ENCODE measurements around the gene KRT10.
"Not testable (repeated sequence)": the region's sequence is repeated elsewhere in the genome, so short reads cannot be mapped to it uniquely, and the experiment has no call there.

Gene KRT10

DNA sequence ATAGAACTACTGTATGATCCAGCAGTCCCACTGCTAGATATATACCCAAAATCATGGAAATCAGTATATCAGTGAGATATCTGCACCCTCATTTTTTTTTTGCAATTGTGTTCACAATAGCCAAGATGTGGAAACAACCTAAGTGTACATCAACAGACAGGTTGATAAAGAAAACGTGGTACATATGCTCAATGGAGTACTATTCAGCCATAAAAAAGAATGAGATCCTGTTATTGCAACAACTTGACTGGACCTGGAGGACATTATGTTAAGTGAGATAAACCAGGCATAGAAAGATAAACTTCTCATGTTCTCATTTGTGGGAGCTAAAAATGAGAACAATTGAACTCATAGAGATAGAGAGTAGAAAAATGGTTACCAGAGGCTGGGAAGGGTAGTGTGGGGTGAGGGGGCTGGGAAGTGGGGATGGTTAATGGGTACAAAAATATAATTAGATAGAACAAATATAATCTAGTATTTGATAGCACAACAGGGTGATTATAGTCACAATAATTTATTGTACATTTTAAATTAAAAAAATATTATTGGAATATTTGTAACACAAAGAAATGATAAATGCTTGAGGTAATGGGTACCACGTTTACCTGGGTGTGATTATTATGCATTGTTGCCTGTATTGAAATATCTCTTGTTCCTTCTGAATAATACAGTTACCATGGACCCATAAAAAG lies 7.8 kb upstream of the KRT10 start:
- DNase-seq = no peak

DNA sequence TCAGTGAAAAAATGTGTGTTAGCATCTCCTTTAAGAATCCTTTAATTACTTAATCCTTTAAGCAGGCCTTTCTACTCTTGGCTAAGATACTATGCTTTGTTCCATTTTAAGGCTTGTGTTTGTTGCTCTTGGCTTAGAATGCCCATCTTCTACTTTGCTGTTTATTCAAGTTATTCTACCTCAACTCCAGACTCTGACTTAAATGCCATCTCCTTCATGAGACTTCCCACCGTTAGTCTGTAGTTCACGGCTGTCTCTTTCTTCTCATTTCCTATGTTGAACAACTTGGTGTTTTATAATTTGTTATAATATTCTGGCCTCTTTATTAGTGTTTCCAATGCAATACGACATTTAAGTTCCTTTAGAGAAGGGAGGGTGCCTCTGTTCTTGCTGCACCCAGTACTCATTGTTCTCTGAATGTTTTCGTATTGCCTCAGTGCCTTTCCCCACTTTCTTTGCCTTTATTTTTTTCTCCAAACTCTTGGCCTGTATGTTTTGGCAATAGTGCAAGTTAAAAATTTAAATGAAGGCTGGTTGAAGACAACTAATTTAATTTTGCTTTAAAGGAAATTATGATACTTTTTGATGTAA lies 6.1 kb upstream of the KRT10 start:
- DNase-seq = no peak

DNA sequence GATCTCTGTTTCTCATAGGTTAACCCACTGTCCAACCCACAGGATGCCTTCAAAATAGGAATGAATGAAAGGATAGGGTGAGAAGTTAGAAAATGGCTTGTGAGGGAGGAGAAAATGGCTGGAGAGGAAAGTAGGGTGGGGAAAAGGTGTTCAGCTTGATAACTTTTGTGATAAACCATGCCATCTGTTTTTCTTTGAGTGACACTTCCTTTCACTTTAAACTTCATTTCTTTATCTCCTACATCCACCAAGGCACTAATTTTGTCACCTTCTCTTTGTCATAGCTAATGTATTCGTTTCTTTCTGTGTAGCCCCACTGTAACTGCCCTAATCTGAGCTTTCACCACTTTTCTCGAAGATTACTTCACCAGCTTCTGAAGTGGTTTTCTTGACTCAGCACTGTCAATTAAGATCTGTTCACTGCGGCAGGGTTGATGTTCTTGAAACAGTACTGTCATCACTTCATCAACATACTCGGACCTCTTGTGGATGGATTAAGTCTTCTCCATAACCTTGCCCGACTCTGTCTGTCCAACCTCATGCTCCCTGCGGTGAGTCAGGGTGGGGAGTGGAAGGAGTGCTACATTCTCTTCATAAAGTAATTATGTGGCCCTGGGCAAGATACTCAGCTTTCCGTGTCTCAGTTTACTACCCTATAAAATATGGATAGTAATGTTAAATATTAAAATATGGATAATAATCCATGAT lies 5.5 kb upstream of the KRT10 start:
- DNase-seq = no peak

DNA sequence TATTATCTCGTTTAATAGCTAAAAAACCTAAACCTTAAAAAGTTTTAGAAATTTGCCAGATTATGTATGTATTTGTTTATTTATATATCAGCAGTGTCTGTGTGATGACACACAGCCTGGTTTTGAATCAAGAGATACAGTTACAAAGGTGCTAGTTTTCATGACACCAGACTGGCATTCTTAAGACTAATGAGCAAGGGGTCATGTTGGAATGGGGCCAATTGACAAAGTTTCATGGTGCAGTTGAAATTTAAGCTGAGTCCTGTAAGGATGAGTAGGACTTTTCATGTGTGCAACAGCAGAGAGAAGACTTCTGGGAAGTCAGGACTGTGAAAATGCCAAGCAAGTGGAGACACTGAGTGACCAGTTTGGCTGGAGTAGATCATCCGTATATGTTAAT lies 3.2 kb upstream of the KRT10 start:
- DNase-seq = no peak

DNA sequence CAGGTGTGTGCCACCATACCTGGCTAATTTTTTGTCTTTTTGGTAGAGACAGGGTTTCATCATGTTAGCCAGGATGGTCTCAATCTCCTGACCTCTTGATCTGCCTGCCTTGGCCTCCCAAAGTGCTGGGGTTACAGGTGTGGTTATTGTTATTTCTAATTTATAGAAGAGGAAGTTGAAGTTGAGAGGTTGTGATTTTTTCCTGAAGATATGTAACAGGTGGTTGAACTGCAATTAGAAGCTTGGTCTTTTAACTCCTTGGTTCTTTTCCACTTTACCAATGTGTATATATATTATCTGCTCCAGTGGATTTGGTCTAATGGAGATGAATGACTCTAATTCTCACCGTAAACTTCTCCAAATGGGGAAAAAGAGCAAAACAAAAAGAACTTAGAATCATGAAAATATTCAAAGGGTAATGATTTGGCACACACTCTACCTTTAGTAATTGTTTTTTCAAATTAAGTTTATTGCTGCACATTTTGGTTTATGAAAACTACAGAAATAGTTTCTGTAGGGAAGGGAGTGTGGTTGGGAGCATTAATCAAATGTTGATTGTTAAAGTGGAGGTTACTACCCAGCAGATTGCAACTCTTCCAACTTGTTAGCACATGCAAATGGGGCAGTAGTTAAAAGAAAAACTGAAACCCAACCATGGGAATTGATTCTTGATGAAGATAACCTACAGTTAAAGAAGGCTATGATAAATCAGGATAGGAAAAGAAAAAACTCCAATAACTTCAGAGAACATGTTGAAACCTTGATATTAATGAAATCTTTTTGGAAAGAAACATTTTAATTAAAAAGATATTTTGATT lies 1.8 kb upstream of the KRT10 start:
- DNase-seq = no peak

DNA sequence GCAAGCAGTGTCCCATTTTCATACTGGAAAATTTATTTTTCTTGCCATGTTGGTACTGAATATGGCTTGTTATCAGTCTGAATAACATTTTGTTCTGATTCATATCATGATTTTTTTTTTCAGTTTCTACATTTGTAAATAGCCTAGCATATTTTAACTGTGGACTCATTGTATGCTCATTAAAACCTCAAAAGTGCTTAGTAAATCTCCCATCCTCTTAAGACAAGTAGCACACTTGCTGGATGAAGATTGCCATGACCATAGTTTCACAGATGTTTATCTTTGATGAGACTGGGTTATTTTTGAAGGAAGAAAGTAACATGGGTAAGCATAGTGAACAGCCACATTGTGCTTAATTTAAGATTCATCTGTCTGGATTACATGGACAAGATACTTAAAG lies 878 bp downstream of the KRT10 start:
- DNase-seq = no peak

DNA sequence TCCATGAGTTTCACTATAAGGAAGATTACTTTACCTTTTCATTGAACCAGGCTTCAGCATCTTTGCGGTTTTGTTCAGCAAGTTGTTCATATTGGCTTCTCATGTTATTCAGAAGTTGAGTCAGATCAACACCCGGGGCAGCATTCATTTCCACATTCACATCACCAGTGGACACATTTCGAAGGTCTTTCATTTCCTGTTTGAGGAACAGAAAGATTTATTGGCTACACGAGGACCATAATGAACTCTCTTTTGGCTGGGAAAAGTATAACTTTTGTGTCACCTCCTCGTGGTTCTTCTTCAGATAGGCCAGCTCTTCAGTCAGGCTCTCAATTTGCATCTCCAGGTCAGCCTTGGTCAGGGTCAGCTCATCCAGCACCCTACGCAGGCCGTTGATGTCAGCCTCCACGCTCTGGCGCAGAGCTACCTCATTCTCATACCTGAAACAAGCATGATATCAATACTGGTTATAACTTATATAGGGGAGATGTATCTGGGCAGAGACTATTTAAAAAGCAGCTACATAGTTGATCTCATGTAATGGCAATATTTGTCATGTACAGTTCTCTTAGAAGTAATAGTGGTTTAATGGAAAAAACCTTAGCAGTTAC lies 2.1 kb downstream of the KRT10 start:
- DNase-seq = no peak

DNA sequence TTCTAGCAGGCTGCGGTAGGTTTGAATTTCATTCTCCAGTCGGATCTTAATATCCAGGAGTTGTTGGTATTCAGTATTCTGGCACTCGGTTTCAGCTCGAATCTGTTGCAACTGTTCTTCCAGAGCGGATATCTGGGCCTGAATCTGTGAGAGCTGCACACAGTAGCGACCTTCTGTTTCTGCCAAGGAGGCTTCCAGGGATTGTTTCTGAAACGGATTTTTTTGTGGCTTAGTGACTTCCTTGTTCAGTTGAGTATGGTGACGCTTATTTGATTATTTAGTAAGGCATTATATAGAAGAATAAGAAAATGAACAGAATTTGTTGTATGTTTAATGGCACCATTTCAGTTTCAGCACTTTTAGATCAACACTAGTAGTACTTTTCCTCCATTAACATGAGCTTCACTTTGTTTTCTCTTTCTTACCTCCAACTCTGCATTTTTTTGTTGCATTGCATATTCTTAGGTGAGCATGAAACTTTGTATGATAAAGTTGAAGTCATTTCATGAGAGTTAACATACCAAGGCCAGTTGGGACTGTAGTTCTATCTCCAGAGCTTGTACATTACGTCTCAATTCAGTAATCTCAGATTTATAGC lies 2.8 kb downstream of the KRT10 start:
- DNase-seq = no peak

DNA sequence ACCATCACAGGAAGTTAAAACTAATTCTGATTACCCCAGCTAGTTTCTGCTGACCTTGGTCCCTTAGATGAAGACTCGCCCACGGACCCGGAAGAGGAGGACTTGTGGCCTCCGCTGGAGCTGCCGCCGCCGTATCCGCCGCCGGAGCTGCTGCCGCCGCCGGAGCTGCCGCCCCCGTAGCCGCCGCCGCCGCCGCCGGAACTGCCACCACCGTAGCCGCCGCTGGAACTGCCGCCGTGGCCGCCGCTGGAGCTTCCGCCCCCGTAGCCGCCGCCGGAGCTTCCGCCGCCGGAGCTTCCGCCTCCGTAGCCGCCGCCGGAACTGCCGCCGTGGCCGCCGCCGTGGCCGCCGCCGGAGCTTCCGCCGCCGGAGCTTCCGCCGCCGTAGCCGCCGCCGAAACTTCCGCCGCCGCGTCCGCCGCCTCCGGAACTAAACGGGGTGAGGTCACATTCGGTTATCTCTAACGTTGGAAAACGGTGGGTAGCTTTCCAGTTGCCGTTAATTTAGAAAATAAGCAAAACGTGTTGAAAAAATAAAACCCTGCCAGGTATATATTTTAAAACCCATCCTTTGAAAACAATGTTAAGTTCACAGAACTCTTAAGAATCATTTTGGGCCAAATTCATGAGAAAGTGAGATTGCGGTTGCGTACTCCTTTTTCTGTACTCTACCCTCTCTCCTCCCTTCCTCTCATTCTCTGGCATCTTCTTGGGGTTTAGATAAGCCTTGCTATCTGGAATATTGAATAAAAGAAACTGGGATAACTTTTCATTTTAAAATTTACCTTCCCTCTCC lies 3.5 kb downstream of the KRT10 start:
- DNase-seq = peak; percentile 83 to 86

DNA sequence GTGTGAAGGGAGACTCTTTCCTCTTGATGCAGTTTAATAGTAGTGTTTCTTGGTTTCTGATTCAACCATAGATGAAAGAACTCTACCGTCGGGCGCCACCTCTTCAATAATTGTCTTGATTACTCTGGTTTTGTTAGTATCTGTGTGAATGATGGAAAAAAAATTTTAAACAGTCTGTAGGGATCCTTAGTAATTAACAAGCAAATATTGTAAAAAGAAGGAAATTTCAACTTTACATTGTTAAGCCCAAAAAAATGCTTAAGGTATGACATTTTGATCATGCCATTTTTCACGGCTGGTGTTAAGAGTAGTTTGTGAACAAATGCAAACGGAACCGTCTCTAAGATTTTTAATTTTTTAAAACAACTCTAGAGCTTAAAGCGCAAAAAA lies 4.1 kb downstream of the KRT10 start:
- no peak for DNase-seq

DNA sequence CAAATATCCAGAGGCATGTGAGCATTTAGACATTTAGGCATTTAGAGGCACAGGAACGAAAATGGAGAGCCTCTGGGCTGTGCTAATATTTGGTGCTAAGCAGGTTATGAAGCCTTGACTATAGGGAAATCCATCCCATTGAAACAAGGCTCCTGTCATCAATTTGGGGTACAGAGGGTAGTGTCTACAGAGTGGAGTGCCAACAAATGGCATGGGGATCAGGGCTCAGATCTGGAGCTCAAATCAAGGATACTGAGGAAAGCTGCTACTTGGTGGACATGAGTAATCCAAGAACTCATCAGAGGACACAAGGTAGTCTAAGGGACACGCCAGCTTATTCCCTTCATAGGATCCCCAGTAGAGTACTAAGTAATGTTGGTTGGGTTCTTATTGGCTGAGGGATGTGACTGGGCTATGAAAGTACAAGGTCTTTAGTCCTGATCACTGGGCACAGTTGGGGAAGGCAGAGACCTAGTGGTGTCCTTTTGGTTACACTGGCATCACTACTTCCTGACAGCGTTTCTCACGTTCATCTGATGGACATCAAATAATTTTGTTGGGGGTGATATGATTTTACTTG lies 5.2 kb downstream of the KRT10 start:
- DNase-seq = no peak

DNA sequence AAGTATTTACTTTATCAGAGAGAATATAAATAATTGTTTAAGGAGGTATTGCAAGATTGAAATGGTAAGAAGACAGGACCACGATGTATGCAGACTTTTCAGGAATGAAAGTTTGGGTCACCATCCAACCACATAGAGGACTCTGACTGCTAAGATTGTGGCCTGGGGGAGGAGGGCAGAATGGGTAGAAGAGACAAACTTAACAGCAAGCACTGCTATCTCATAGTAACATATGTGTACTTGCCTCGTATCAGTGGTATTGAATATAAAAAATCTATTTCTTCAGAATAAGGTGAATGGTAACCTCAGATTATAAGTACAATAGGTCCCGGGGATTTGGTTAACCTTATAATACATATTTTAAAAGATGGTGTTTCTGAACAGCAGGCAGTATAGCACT lies 5.8 kb downstream of the KRT10 start:
- no peak for DNase-seq

DNA sequence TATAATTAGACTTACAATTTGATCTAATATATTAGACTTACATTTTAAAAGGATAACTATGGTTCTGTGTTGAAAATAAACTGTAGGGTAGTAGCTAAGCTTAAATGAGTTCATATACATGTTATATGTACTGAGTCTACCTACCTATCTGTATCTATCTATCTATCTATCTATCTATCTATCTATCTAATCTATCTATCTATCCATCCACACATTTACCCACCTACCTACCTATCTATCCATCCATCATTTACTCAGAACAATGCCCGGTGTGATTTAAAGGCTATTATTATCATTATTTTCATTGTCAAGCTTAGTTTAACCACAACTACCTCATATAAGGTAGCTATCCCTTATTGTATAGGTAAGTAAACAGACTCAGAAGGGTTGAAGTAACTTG lies 7.0 kb downstream of the KRT10 start:
- no peak for DNase-seq

DNA sequence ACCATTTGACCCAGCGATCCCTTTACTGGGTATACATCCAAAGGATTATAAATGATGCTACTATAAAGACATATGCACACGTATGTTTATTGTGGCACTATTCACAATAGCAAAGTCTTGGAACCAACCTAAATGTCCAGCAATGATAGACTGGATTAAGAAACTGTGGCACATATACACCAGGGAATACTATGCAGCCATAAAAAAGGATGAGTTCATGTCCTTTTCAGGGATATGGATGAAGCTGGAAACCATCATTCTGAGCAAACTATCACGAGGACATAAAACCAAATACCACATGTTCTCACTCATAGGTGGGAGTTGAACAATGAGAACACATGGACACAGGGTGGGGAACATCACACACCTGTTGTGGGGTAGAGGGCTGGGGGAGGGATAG lies 7.8 kb downstream of the KRT10 start:
- DNase-seq = not testable (repeated sequence)

DNA sequence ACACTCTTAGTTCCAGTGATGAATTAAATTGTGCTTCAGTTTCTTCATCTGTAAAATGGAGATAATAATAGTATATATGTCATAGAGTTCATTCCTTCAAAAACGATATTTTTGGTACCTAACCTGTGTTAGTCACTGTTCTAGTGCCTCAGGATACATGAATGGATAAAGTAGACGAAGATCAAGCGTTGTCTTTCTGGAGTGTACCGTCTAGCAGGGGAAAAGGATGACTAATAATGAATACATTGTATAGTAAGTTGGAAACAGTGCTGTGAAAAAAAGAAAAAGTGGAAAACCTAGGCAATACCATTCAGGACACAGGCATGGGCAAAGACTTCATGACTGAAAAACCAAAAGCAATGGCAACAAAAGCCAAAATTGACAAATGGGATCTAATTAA lies 8.6 kb downstream of the KRT10 start:
- no peak for DNase-seq

DNA sequence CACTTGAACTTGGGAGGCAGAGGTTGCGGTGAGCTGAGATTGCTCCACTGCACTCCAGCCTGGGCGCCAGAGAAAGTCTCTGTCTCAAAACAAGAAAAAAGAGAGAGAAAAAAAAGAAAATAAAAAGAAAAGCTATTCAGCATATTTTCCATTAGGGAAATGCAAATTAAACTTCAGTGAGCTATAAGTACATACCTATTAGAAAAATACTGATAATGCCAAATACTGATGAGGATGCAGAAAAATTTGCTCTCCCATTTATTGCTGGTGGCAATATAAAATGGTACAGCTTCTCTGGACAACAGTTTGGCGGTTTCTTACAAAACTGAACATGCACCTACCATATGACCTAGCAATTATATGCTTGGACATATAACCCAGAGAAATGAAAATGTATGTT lies 9.8 kb downstream of the KRT10 start:
- no peak for DNase-seq

DNA sequence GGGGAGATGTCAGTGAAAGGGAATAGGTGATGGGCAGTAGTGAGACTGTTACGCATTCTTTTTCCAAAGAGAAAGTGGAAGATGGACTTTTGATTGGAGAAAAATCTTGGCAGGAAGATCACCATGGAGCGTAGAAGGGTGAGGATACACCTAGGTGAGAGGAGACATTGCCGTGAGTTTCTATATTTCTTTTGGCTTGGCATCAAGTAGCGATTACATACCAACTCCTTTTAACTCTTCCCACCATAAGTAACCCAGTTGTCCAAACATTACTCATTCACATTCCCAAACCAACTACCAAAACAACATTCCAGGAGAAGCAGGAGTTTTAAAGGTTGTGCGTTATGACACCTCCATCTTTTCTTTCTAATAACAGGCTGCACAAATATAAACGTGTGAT lies 11.9 kb downstream of the KRT10 start:
- no peak for DNase-seq

DNA sequence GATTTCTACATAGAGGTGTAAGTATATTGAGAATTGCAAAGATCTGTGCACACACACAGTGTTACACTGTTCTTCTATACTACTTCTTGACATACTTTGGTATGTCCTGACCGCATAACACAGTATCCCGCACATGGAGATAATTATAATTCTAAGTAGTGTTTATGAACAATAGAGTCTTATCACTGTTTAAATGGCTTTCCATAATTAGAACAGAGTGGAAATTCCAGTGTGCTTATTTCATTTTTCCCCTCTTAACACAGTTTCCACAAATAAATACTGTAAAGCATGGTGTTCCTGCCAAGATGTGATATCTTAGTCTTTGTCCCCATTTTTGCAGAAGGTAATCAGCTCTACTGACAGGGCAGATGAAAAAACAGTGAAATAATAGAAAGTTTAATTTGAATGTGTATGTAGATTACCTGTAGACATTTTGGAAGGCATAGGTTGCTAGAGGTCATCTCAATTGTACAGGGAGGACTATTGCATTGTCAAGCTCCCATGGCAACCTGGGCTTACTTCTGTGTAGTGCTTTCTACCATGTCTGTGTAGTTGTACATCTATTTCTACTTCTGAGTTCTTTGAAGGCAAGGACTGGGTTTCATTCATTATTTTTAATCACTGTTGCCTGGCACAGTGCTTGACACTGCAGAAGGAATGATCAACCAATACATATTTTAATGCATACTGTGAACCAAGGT lies 12.5 kb downstream of the KRT10 start:
- DNase-seq = no peak

DNA sequence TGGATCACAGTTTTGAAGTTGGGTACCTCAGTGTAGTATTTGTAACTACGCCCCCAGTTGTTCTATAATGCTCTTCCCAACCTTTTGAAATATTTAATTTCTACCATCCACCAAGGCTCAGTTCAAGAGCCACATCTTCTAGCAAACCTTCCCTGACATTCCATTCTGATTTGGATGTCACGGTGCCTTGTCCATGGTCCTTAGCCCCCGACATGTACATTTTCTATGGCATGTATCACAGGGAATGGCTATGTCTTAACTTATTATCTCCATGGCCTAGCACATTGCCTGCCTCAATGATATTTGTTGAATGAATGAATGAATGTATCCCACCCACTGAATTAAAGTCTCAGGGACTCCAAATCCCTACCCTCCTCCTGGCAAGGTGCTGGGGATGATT lies 16.3 kb downstream of the KRT10 start:
- no peak for DNase-seq

DNA sequence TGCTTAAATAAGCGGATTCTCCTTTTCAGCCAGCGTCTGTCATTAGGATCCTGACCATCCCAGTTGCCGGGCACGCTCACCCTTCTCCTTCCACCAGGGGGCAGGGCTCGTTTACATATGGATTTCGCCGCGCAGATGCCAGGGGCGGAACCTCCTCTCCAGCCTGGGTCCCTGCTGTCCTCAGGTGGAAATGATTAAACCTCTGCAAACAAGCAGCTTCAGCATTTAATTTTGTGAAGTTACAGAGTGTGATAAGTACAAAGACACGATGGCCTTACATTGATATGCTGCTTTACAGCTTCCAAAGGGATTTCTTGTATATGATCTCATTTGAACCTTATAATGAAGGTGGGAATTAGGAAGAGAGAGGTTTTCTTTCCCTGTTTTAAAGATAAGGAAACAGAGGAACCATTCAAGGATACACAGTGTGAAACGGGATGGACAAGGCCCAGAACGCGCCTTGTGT lies 18.8 kb downstream of the KRT10 start:
- peak; percentile 89 to 90 for DNase-seq

DNA sequence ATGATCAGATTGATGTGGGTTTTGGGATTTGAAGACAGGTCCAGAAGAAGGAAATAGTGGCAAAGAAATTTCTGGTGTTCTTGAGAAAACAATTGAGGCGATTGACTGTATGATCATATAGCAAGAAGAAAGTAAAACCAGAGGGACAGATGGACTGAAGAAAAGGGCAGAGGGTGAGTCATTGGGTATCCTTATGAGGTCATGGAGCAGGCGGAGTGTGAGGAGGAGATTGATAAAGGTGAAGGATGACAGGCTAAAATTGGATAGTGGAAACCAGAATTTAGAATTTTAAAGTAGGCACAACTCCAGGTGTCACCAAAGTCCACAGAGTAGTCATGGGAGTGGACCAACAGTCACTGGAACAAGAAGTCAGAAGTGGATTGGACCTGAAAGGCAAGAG lies 21.3 kb downstream of the KRT10 start:
- DNase-seq = no peak

Measured in NCI-H2081 (cell line).